Measurements from ENCODE around the gene LTN1.
"Not testable (repeated sequence)": the region's sequence is repeated elsewhere in the genome, so short reads cannot be mapped to it uniquely, and the experiment has no call there.

The LTN1 gene

GRCh38 chr21:28936036-28936435 lies 56.6 kb downstream of the LTN1 start:
- Histone ChIP-seq H3K9ac (ENCODE audit: low read depth in 1 of 2, low read length in 2 of 2) (no peak overlapping the region), H3K36me3 (ENCODE audit: control insufficient read depth in 2 of 2, insufficient read depth in 2 of 2, low read length in 2 of 2) (peaks cover 15 to 22% of the 10 kb centered on the region in 2 donors), H3K4me3 (ENCODE audit: low read length in 2 of 2) (no peak overlapping the region), H3K9me3 (ENCODE audit: control insufficient read depth in 2 of 2, low read length in 2 of 2) (no peaks in the 10 kb centered on the region), H3K27me3 (ENCODE audit: control insufficient read depth in 2 of 2, insufficient read depth in 2 of 2, low read length in 2 of 2) (no peaks in the 10 kb centered on the region), H3K4me1 (ENCODE audit: control insufficient read depth in 2 of 2, insufficient read depth in 2 of 2, low read length in 2 of 2) (peaks cover 2 to 4% of the 10 kb centered on the region in 2 donors), H3K27ac (ENCODE audit: low read depth in 2 of 2, low read length in 2 of 2) (no peak overlapping the region)

DNA sequence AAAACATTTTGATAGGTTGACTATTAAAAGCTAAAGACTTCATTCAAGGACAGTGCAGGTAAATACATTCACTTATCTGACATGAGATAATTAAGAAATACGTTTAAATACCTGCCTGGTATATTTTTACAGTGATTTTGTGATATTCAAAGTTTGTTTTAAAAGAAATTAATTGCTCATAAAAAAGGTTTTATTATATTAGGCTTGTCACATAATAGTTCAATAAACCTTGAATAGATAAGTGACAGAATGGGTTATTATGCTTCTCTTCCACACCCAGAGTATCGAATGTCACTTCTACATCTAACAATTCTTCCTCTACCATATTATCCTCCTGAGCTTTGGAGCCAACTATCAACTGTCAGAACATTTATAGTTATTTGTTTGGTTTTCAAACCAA lies 60.0 kb downstream of the LTN1 start:
- Histone ChIP-seq H3K36me3 (ENCODE audit: control insufficient read depth in 2 of 2, insufficient read depth in 2 of 2, low read length in 2 of 2) (peaks cover 21 to 22% of the 10 kb centered on the region in 2 donors), H3K9ac (ENCODE audit: low read depth in 1 of 2, low read length in 2 of 2) (no peak overlapping the region), H3K27me3 (ENCODE audit: control insufficient read depth in 2 of 2, insufficient read depth in 2 of 2, low read length in 2 of 2) (no peaks in the 10 kb centered on the region), H3K9me3 (ENCODE audit: control insufficient read depth in 2 of 2, low read length in 2 of 2) (no peaks in the 10 kb centered on the region), H3K27ac (ENCODE audit: low read depth in 2 of 2, low read length in 2 of 2) (no peak overlapping the region), H3K4me1 (ENCODE audit: control insufficient read depth in 2 of 2, insufficient read depth in 2 of 2, low read length in 2 of 2) (peaks cover 2% of the 10 kb centered on the region in 2 donors), H3K4me3 (ENCODE audit: low read length in 2 of 2) (no peak overlapping the region)

- not testable (repeated sequence) for H3K27me3 ChIP-seq (ENCODE audit: control insufficient read depth in 2 of 2, insufficient read depth in 2 of 2, low read length in 2 of 2); H3K4me1 ChIP-seq (ENCODE audit: control insufficient read depth in 2 of 2, insufficient read depth in 2 of 2, low read length in 2 of 2); H3K9ac ChIP-seq (ENCODE audit: low read depth in 1 of 2, low read length in 2 of 2); H3K9me3 ChIP-seq (ENCODE audit: control insufficient read depth in 2 of 2, low read length in 2 of 2); H3K27ac ChIP-seq (ENCODE audit: low read depth in 2 of 2, low read length in 2 of 2); H3K4me3 ChIP-seq (ENCODE audit: low read length in 2 of 2)
- H3K36me3 ChIP-seq (ENCODE audit: control insufficient read depth in 2 of 2, insufficient read depth in 2 of 2, low read length in 2 of 2) = peaks cover 21 to 22% of the 10 kb centered on the region in 2 donors
Observed at GRCh38 chr21:28931708-28932372, 60.8 kb downstream of the LTN1 start.

DNA sequence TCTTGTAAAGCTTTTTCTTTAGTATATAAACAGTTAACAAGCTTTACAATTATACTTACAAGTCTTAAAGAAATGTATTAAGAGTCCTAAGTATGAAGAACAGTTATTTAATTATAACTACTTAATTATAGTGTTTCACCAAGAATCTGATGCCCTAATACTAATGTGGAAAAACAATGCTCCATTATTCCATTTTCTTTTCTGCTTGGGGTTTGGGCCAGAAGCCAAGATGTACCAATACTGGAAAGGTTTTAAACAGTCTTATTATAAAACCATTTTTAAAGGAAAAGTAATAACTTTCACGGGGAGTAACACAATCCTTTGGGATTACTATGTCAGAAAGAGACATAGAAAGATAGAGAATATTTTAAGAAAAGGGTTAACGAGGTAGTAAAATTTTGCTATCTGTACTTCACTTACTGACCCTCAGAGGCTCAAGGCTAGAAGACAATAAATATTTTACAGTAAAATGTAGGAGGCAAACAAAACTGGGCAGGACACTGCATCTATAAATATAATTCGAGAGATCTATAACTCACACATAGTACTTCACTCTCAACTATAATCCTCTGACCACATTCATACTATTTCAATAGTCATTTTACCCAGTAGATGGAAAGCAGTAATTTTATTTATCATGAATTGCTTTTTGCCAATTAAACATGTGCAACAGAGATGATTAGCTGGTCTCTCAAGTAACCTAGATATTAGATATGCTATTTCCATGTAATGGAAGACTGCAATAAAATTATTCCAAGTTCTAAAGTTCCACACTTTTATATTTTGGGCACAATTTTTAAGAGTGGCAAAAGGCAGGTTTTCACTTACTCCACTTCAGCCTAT lies 63.9 kb downstream of the LTN1 start:
- peaks cover 6 to 7% of the 10 kb centered on the region in 2 donors for H3K36me3 ChIP-seq (ENCODE audit: control insufficient read depth in 2 of 2, insufficient read depth in 2 of 2, low read length in 2 of 2)
- no peak overlapping the region for H3K4me3 ChIP-seq (ENCODE audit: low read length in 2 of 2)
- H3K4me1 ChIP-seq (ENCODE audit: control insufficient read depth in 2 of 2, insufficient read depth in 2 of 2, low read length in 2 of 2) = no peaks in the 10 kb centered on the region
- H3K27ac ChIP-seq (ENCODE audit: low read depth in 2 of 2, low read length in 2 of 2) = no peak overlapping the region
- H3K9ac ChIP-seq (ENCODE audit: low read depth in 1 of 2, low read length in 2 of 2) = no peak overlapping the region
- no peaks in the 10 kb centered on the region for H3K9me3 ChIP-seq (ENCODE audit: control insufficient read depth in 2 of 2, low read length in 2 of 2)
- H3K27me3 ChIP-seq (ENCODE audit: control insufficient read depth in 2 of 2, insufficient read depth in 2 of 2, low read length in 2 of 2) = no peaks in the 10 kb centered on the region

GRCh38 chr21:28927130-28927529 lies 65.5 kb downstream of the LTN1 start:
- Histone ChIP-seq H3K27ac (ENCODE audit: low read depth in 2 of 2, low read length in 2 of 2) (no peak overlapping the region), H3K36me3 (ENCODE audit: control insufficient read depth in 2 of 2, insufficient read depth in 2 of 2, low read length in 2 of 2) (peaks cover 4 to 7% of the 10 kb centered on the region in 2 donors), H3K9me3 (ENCODE audit: control insufficient read depth in 2 of 2, low read length in 2 of 2) (no peaks in the 10 kb centered on the region), H3K4me3 (ENCODE audit: low read length in 2 of 2) (no peak overlapping the region), H3K27me3 (ENCODE audit: control insufficient read depth in 2 of 2, insufficient read depth in 2 of 2, low read length in 2 of 2) (no peaks in the 10 kb centered on the region), H3K9ac (ENCODE audit: low read depth in 1 of 2, low read length in 2 of 2) (no peak overlapping the region), H3K4me1 (ENCODE audit: control insufficient read depth in 2 of 2, insufficient read depth in 2 of 2, low read length in 2 of 2) (peaks cover 0 to 4% of the 10 kb centered on the region in 2 donors)

DNA sequence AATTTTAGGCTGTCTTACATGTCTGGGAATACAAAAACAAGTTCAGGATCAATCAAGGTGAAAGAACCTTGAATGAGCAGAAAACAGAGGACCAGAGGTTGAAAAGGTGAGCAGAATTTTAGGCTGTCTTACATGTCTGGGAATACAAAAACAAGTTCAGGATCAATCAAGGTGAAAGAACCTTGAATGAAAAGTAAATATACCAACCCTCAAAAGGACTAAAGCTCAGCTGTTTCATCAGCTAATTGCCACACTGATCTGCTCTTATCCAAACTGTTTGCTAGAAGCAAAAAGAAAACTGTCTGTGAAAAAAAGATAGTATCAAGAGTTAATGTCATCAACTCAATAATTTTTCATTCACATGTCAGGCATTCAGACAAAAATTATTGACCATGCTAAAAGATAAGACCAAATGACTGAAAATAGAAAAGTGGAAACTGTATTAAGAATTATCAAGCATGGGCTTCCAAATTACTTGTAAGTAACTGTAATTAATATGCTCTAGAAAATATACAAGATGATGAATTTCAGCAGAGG lies 69.2 kb downstream of the LTN1 start:
- no peak overlapping the region for H3K4me3 ChIP-seq (ENCODE audit: low read length in 2 of 2)
- H3K9me3 ChIP-seq (ENCODE audit: control insufficient read depth in 2 of 2, low read length in 2 of 2) = no peaks in the 10 kb centered on the region
- peaks cover 0 to 4% of the 10 kb centered on the region in 2 donors for H3K4me1 ChIP-seq (ENCODE audit: control insufficient read depth in 2 of 2, insufficient read depth in 2 of 2, low read length in 2 of 2)
- no peak overlapping the region for H3K9ac ChIP-seq (ENCODE audit: low read depth in 1 of 2, low read length in 2 of 2)
- no peak overlapping the region for H3K27ac ChIP-seq (ENCODE audit: low read depth in 2 of 2, low read length in 2 of 2)
- H3K27me3 ChIP-seq (ENCODE audit: control insufficient read depth in 2 of 2, insufficient read depth in 2 of 2, low read length in 2 of 2) = no peaks in the 10 kb centered on the region
- no peaks in the 10 kb centered on the region for H3K36me3 ChIP-seq (ENCODE audit: control insufficient read depth in 2 of 2, insufficient read depth in 2 of 2, low read length in 2 of 2)

DNA sequence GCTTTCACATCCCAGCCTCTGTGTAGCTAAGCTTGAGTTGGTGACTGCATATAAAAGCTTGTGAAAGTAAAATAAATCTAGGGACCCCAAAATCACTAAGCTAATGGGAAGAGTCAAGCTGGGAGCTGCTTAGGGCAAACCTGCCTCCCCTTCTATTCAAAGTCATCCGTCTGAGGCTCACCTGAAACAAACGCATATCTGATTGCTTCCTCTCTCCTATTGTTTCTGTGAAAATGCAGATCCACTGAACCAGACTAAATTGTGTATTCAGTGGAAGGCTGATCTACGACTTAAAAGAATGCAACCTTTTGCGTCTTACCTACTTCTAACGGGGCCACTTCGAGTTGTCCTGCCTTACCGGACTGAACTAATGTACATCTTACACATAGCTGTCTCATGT lies 70.3 kb downstream of the LTN1 start:
- no peak overlapping the region for H3K9ac ChIP-seq (ENCODE audit: low read depth in 1 of 2, low read length in 2 of 2)
- no peak overlapping the region for H3K27ac ChIP-seq (ENCODE audit: low read depth in 2 of 2, low read length in 2 of 2)
- no peaks in the 10 kb centered on the region for H3K27me3 ChIP-seq (ENCODE audit: control insufficient read depth in 2 of 2, insufficient read depth in 2 of 2, low read length in 2 of 2)
- H3K9me3 ChIP-seq (ENCODE audit: control insufficient read depth in 2 of 2, low read length in 2 of 2) = no peaks in the 10 kb centered on the region
- peaks cover 0 to 4% of the 10 kb centered on the region in 2 donors for H3K4me1 ChIP-seq (ENCODE audit: control insufficient read depth in 2 of 2, insufficient read depth in 2 of 2, low read length in 2 of 2)
- H3K36me3 ChIP-seq (ENCODE audit: control insufficient read depth in 2 of 2, insufficient read depth in 2 of 2, low read length in 2 of 2) = no peaks in the 10 kb centered on the region
- no peak overlapping the region for H3K4me3 ChIP-seq (ENCODE audit: low read length in 2 of 2)

- H3K9me3 ChIP-seq (ENCODE audit: control insufficient read depth in 2 of 2, low read length in 2 of 2) = no peaks in the 10 kb centered on the region
- no peaks in the 10 kb centered on the region for H3K36me3 ChIP-seq (ENCODE audit: control insufficient read depth in 2 of 2, insufficient read depth in 2 of 2, low read length in 2 of 2)
- H3K4me1 ChIP-seq (ENCODE audit: control insufficient read depth in 2 of 2, insufficient read depth in 2 of 2, low read length in 2 of 2) = no peaks in the 10 kb centered on the region
- no peak overlapping the region for H3K9ac ChIP-seq (ENCODE audit: low read depth in 1 of 2, low read length in 2 of 2)
- H3K27me3 ChIP-seq (ENCODE audit: control insufficient read depth in 2 of 2, insufficient read depth in 2 of 2, low read length in 2 of 2) = no peaks in the 10 kb centered on the region
- no peak overlapping the region for H3K27ac ChIP-seq (ENCODE audit: low read depth in 2 of 2, low read length in 2 of 2)
- H3K4me3 ChIP-seq (ENCODE audit: low read length in 2 of 2) = no peak overlapping the region
Observed at GRCh38 chr21:28916150-28916893, 76.4 kb downstream of the LTN1 start.

DNA sequence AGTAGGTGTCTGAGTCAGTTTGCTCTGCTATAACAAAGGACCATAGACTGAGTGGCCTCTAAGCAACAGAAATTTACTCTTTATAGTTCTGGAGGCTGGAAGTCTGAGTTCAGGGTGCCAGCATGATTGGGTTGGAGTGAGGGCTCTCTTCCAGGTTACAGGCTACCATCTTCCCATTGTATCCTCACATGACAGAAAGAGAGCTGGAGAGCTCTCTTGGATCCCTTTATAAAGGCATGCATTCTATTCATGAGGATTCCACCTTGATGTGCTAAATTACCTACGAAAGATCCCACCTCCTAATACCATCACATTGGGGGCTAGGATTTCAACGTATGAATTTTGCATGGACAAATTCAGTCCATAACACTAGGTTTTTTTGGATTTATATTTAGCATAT lies 79.6 kb downstream of the LTN1 start:
- Histone ChIP-seq H3K36me3 (ENCODE audit: control insufficient read depth in 2 of 2, insufficient read depth in 2 of 2, low read length in 2 of 2) (no peaks in the 10 kb centered on the region), H3K9ac (ENCODE audit: low read depth in 1 of 2, low read length in 2 of 2) (no peak overlapping the region), H3K4me3 (ENCODE audit: low read length in 2 of 2) (no peak overlapping the region), H3K27ac (ENCODE audit: low read depth in 2 of 2, low read length in 2 of 2) (no peak overlapping the region), H3K27me3 (ENCODE audit: control insufficient read depth in 2 of 2, insufficient read depth in 2 of 2, low read length in 2 of 2) (no peaks in the 10 kb centered on the region), H3K9me3 (ENCODE audit: control insufficient read depth in 2 of 2, low read length in 2 of 2) (no peaks in the 10 kb centered on the region), H3K4me1 (ENCODE audit: control insufficient read depth in 2 of 2, insufficient read depth in 2 of 2, low read length in 2 of 2) (no peaks in the 10 kb centered on the region)

Measured in mucosa of rectum (tissue), 2 donors.